ENCODE results near the gene SMIM3. TPM values are rescaled to one million over a fixed set of nuclear protein-coding genes. Genes with fewer than 3 reads are reported as not detected.

Gene SMIM3
- polyA plus RNA-seq, 1 donor from 2014 or later = 6.3 TPM

Other genes starting within 250 kb of the SMIM3 start
- 50.7 TPM for gene SYNPO, start 138.1 kb upstream of the SMIM3 start, polyA plus RNA-seq (ENCODE audit: insufficient read depth, low read depth, low replicate concordance)
- gene MYOZ3, start 117.5 kb upstream of the SMIM3 start, polyA plus RNA-seq (ENCODE audit: insufficient read depth, low read depth, low replicate concordance) = 0.24 TPM
- 52.7 TPM for gene RBM22, start 77.7 kb upstream of the SMIM3 start, polyA plus RNA-seq (ENCODE audit: insufficient read depth, low read depth, low replicate concordance)
- gene DCTN4, start 19.7 kb upstream of the SMIM3 start, polyA plus RNA-seq (ENCODE audit: insufficient read depth, low read depth, low replicate concordance) = 54.9 TPM
- gene IRGM, start 67.8 kb downstream of the SMIM3 start, polyA plus RNA-seq (ENCODE audit: insufficient read depth, low read depth, low replicate concordance) = not detected
- 5.0 TPM for gene ZNF300, start 126.2 kb downstream of the SMIM3 start, polyA plus RNA-seq (ENCODE audit: insufficient read depth, low read depth, low replicate concordance)
- gene GPX3, start 241.8 kb downstream of the SMIM3 start, polyA plus RNA-seq (ENCODE audit: insufficient read depth, low read depth, low replicate concordance) = 54.2 TPM

All from brain (organoid and tissue), 1 donor.